Vagina (tissue), 2 donors: ENCODE measurements around the gene TNS2.

Source experiments
- POLR2A ChIP-seq, 2 donors: fragments of 450-650 bp; IDR thresholded peaks; one replicate each; pipeline ENCODE4 v1.6.1; 2017; ENCODE audit warnings: antibody characterized with exemption in 2 of 2, mild to moderate bottlenecking in 2 of 2, moderate library complexity in 2 of 2
- TF ChIP-seq, protein P1 (sequence below), 3 experiments: fragments of 450-650 bp in 2 of 3; fragments of 200-600 bp in 1 of 3; sonication (generic) in 1 of 3; IDR thresholded peaks; one replicate each; pipeline ENCODE4 v1.5.1; 2017 to 2019; ENCODE audit warnings: antibody characterized with exemption in 3 of 3, mild to moderate bottlenecking in 2 of 3, moderate library complexity in 2 of 3

DNA sequence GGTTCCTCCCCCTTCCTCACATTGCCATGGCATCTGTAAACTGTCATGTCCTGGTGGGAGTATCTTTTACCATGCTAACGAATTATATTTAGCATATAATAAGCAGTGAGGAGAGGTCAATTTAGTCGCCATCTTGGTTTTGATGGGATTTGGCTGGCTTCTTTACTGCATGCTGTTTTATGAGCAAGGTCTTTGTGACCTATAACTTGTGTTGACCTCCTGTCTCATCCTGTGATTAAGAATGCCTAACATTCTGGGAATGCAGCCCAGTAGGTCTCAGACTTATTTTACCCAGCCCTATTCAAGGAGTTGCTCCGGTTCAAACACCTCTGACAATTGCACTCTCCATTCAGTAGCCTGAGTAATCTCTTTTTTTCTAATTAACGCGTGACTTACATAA is 45.7 kb upstream of the TNS2 start:
- TF ChIP-seq POLR2A (IDR thresholded peaks at IDR 0.05), result no peak
- TF ChIP-seq, protein P1, sequence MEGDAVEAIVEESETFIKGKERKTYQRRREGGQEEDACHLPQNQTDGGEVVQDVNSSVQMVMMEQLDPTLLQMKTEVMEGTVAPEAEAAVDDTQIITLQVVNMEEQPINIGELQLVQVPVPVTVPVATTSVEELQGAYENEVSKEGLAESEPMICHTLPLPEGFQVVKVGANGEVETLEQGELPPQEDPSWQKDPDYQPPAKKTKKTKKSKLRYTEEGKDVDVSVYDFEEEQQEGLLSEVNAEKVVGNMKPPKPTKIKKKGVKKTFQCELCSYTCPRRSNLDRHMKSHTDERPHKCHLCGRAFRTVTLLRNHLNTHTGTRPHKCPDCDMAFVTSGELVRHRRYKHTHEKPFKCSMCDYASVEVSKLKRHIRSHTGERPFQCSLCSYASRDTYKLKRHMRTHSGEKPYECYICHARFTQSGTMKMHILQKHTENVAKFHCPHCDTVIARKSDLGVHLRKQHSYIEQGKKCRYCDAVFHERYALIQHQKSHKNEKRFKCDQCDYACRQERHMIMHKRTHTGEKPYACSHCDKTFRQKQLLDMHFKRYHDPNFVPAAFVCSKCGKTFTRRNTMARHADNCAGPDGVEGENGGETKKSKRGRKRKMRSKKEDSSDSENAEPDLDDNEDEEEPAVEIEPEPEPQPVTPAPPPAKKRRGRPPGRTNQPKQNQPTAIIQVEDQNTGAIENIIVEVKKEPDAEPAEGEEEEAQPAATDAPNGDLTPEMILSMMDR (IDR thresholded peaks at IDR 0.05), result no peak
